ENCODE data around the gene FRK. TPM values are rescaled to one million over a fixed set of nuclear protein-coding genes. Genes with fewer than 3 reads are reported as not detected.
"Not testable (repeated sequence)": the region's sequence is repeated elsewhere in the genome, so short reads cannot be mapped to it uniquely, and the experiment has no call there.

The FRK gene
- total and polyA plus RNA-seq, 5 donors from 2014 or later: not detected

GRCh38 chr6:115945812-115946211 is 114.9 kb downstream of the FRK start:
- Mint-ChIP-seq H3K9me3 (peaks cover 0 to 8% (median 6%) of the 10 kb centered on the region in 7 donors), H3K36me3 (no peaks in the 10 kb centered on the region), H3K27me3 (no peaks in the 10 kb centered on the region), H3K4me3 (no peak overlapping the region), H3K4me1 (no peaks in the 10 kb centered on the region), H3K27ac (no peak overlapping the region)
- H3K9me3 ChIP-seq (ENCODE audit: control insufficient read depth in 2 of 2, low read length in 2 of 2): no peaks in the 10 kb centered on the region
- no peak for DNase-seq
- H3K36me3 ChIP-seq (ENCODE audit: control insufficient read depth, insufficient read depth, low read length): no peaks in the 10 kb centered on the region
- H3K4me3 ChIP-seq (ENCODE audit: low read depth, low read length): no peak overlapping the region
- no peak overlapping the region for H3K27ac ChIP-seq (ENCODE audit: insufficient read depth, low read length, poor library complexity, severe bottlenecking)
- ATAC-seq (ENCODE audit: low read depth in 2 of 2): no peak
- no peaks in the 10 kb centered on the region for H3K4me1 ChIP-seq (ENCODE audit: control insufficient read depth, insufficient read depth, low read length, poor library complexity, severe bottlenecking)
- H3K27me3 ChIP-seq (ENCODE audit: control insufficient read depth, insufficient read depth, low read length): no peaks in the 10 kb centered on the region

- Histone ChIP-seq H3K9me3 (ENCODE audit: control insufficient read depth in 2 of 2, low read length in 2 of 2) (peaks cover 0 to 2% of the 10 kb centered on the region in 2 experiments), H3K4me3 (ENCODE audit: low read depth, low read length) (no peak overlapping the region), H3K36me3 (ENCODE audit: control insufficient read depth, insufficient read depth, low read length) (no peaks in the 10 kb centered on the region), H3K4me1 (ENCODE audit: control insufficient read depth, insufficient read depth, low read length, poor library complexity, severe bottlenecking) (no peaks in the 10 kb centered on the region), H3K27me3 (ENCODE audit: control insufficient read depth, insufficient read depth, low read length) (no peaks in the 10 kb centered on the region), H3K27ac (ENCODE audit: insufficient read depth, low read length, poor library complexity, severe bottlenecking) (no peak overlapping the region)
- DNase-seq (no peak), ATAC-seq (ENCODE audit: low read depth in 2 of 2) (no peak)
- no peak overlapping the region for H3K4me3 Mint-ChIP-seq
- peaks cover under 1% of the 10 kb centered on the region for H3K36me3 Mint-ChIP-seq
- H3K27ac Mint-ChIP-seq: no peak overlapping the region
- H3K27me3 Mint-ChIP-seq: no peaks in the 10 kb centered on the region
- peaks cover 0 to 7% (median 6%) of the 10 kb centered on the region in 7 donors for H3K9me3 Mint-ChIP-seq
- H3K4me1 Mint-ChIP-seq: no peaks in the 10 kb centered on the region
Measured at GRCh38 chr6:115945306-115945705, 115.4 kb downstream of the FRK start.

- not testable (repeated sequence) for H3K4me3 ChIP-seq (ENCODE audit: low read depth, low read length); H3K36me3 Mint-ChIP-seq; H3K9me3 Mint-ChIP-seq; ATAC-seq (ENCODE audit: low read depth in 2 of 2); H3K27me3 ChIP-seq (ENCODE audit: control insufficient read depth, insufficient read depth, low read length); H3K4me3 Mint-ChIP-seq; H3K4me1 Mint-ChIP-seq; DNase-seq; H3K36me3 ChIP-seq (ENCODE audit: control insufficient read depth, insufficient read depth, low read length); H3K27me3 Mint-ChIP-seq; H3K27ac ChIP-seq (ENCODE audit: insufficient read depth, low read length, poor library complexity, severe bottlenecking); H3K4me1 ChIP-seq (ENCODE audit: control insufficient read depth, insufficient read depth, low read length, poor library complexity, severe bottlenecking); H3K9me3 ChIP-seq (ENCODE audit: control insufficient read depth in 2 of 2, low read length in 2 of 2); H3K27ac Mint-ChIP-seq
Measured at GRCh38 chr6:115944829-115945228, 115.9 kb downstream of the FRK start.

- not testable (repeated sequence) for H3K4me3 ChIP-seq (ENCODE audit: low read depth, low read length); H3K27me3 ChIP-seq (ENCODE audit: control insufficient read depth, insufficient read depth, low read length); H3K9me3 ChIP-seq (ENCODE audit: control insufficient read depth in 2 of 2, low read length in 2 of 2); H3K4me1 Mint-ChIP-seq; DNase-seq; H3K36me3 ChIP-seq (ENCODE audit: control insufficient read depth, insufficient read depth, low read length); H3K4me3 Mint-ChIP-seq; ATAC-seq (ENCODE audit: low read depth in 2 of 2); H3K27me3 Mint-ChIP-seq; H3K36me3 Mint-ChIP-seq; H3K27ac ChIP-seq (ENCODE audit: insufficient read depth, low read length, poor library complexity, severe bottlenecking); H3K4me1 ChIP-seq (ENCODE audit: control insufficient read depth, insufficient read depth, low read length, poor library complexity, severe bottlenecking); H3K27ac Mint-ChIP-seq
- H3K9me3 Mint-ChIP-seq: peaks cover 0 to 15% (median 9%) of the 10 kb centered on the region in 7 donors
Measured at GRCh38 chr6:115937502-115937901, 123.2 kb downstream of the FRK start.

GRCh38 chr6:115935361-115935760 is 125.3 kb downstream of the FRK start:
- H3K4me1 ChIP-seq (ENCODE audit: control insufficient read depth, insufficient read depth, low read length, poor library complexity, severe bottlenecking): no peaks in the 10 kb centered on the region
- Mint-ChIP-seq H3K4me3 (no peak overlapping the region), H3K36me3 (peaks cover 3% of the 10 kb centered on the region), H3K4me1 (no peaks in the 10 kb centered on the region), H3K27ac (no peak overlapping the region), H3K27me3 (no peaks in the 10 kb centered on the region), H3K9me3 (peaks cover 0 to 15% (median 5%) of the 10 kb centered on the region in 7 donors)
- H3K27ac ChIP-seq (ENCODE audit: insufficient read depth, low read length, poor library complexity, severe bottlenecking): no peak overlapping the region
- no peaks in the 10 kb centered on the region for H3K9me3 ChIP-seq (ENCODE audit: control insufficient read depth in 2 of 2, low read length in 2 of 2)
- DNase-seq: no peak
- ATAC-seq (ENCODE audit: low read depth in 2 of 2): no peak
- H3K27me3 ChIP-seq (ENCODE audit: control insufficient read depth, insufficient read depth, low read length): no peaks in the 10 kb centered on the region
- H3K4me3 ChIP-seq (ENCODE audit: low read depth, low read length): no peak overlapping the region
- no peaks in the 10 kb centered on the region for H3K36me3 ChIP-seq (ENCODE audit: control insufficient read depth, insufficient read depth, low read length)

- ATAC-seq (ENCODE audit: low read depth in 2 of 2): no peak
- no peak for DNase-seq
- Mint-ChIP-seq H3K27me3 (no peaks in the 10 kb centered on the region), H3K9me3 (peaks cover 0 to 14% (median 5%) of the 10 kb centered on the region in 7 donors), H3K27ac (no peak overlapping the region), H3K36me3 (no peaks in the 10 kb centered on the region), H3K4me3 (no peak overlapping the region), H3K4me1 (no peaks in the 10 kb centered on the region)
- no peaks in the 10 kb centered on the region for H3K27me3 ChIP-seq (ENCODE audit: control insufficient read depth, insufficient read depth, low read length)
- no peaks in the 10 kb centered on the region for H3K4me1 ChIP-seq (ENCODE audit: control insufficient read depth, insufficient read depth, low read length, poor library complexity, severe bottlenecking)
- H3K36me3 ChIP-seq (ENCODE audit: control insufficient read depth, insufficient read depth, low read length): no peaks in the 10 kb centered on the region
- H3K27ac ChIP-seq (ENCODE audit: insufficient read depth, low read length, poor library complexity, severe bottlenecking): no peak overlapping the region
- H3K9me3 ChIP-seq (ENCODE audit: control insufficient read depth in 2 of 2, low read length in 2 of 2): no peaks in the 10 kb centered on the region
- no peak overlapping the region for H3K4me3 ChIP-seq (ENCODE audit: low read depth, low read length)
Measured at GRCh38 chr6:115934829-115935228, 125.9 kb downstream of the FRK start.

GRCh38 chr6:115934145-115934544 is 126.5 kb downstream of the FRK start:
- H3K36me3 ChIP-seq (ENCODE audit: control insufficient read depth, insufficient read depth, low read length): no peaks in the 10 kb centered on the region
- no peak overlapping the region for H3K27ac Mint-ChIP-seq
- no peak for DNase-seq
- no peak overlapping the region for H3K4me3 Mint-ChIP-seq
- H3K27ac ChIP-seq (ENCODE audit: insufficient read depth, low read length, poor library complexity, severe bottlenecking): no peak overlapping the region
- no peak overlapping the region for H3K4me3 ChIP-seq (ENCODE audit: low read depth, low read length)
- H3K9me3 Mint-ChIP-seq: peaks cover 0 to 11% (median 5%) of the 10 kb centered on the region in 7 donors
- H3K4me1 ChIP-seq (ENCODE audit: control insufficient read depth, insufficient read depth, low read length, poor library complexity, severe bottlenecking): no peaks in the 10 kb centered on the region
- no peak for ATAC-seq (ENCODE audit: low read depth in 2 of 2)
- no peaks in the 10 kb centered on the region for H3K27me3 Mint-ChIP-seq
- no peaks in the 10 kb centered on the region for H3K4me1 Mint-ChIP-seq
- H3K9me3 ChIP-seq (ENCODE audit: control insufficient read depth in 2 of 2, low read length in 2 of 2): no peaks in the 10 kb centered on the region
- H3K36me3 Mint-ChIP-seq: no peaks in the 10 kb centered on the region
- no peaks in the 10 kb centered on the region for H3K27me3 ChIP-seq (ENCODE audit: control insufficient read depth, insufficient read depth, low read length)

GRCh38 chr6:115932481-115932880 is 128.2 kb downstream of the FRK start:
- peaks cover 0 to 4% (median 0%) of the 10 kb centered on the region in 7 donors for H3K9me3 Mint-ChIP-seq
- no peaks in the 10 kb centered on the region for H3K36me3 ChIP-seq (ENCODE audit: control insufficient read depth, insufficient read depth, low read length)
- peak overlapping the region in 1 of 3 donors; percentile 24 for H3K27ac Mint-ChIP-seq
- no peak overlapping the region for H3K4me3 ChIP-seq (ENCODE audit: low read depth, low read length)
- H3K27me3 ChIP-seq (ENCODE audit: control insufficient read depth, insufficient read depth, low read length): no peaks in the 10 kb centered on the region
- no peak for ATAC-seq (ENCODE audit: low read depth in 2 of 2)
- H3K27me3 Mint-ChIP-seq: no peaks in the 10 kb centered on the region
- no peaks in the 10 kb centered on the region for H3K4me1 Mint-ChIP-seq
- no peaks in the 10 kb centered on the region for H3K4me1 ChIP-seq (ENCODE audit: control insufficient read depth, insufficient read depth, low read length, poor library complexity, severe bottlenecking)
- no peaks in the 10 kb centered on the region for H3K36me3 Mint-ChIP-seq
- no peaks in the 10 kb centered on the region for H3K9me3 ChIP-seq (ENCODE audit: control insufficient read depth in 2 of 2, low read length in 2 of 2)
- H3K4me3 Mint-ChIP-seq: no peak overlapping the region
- no peak overlapping the region for H3K27ac ChIP-seq (ENCODE audit: insufficient read depth, low read length, poor library complexity, severe bottlenecking)
- no peak for DNase-seq

Measured in CD4-positive, CD25-positive, alpha-beta regulatory T cell (primary cell).